Natural killer cell (primary cell): ENCODE results near the gene SLC51A. TPM values are rescaled to one million over a fixed set of nuclear protein-coding genes. Genes with fewer than 3 reads are reported as not detected.
"Not testable (repeated sequence)": the region's sequence is repeated elsewhere in the genome, so short reads cannot be mapped to it uniquely, and the experiment has no call there.

Experiments used
- ATAC-seq, 3 donors: fragments of 150-1000 bp in 2 of 3; fragments of 200-7000 bp in 1 of 3; cut with Tn5 transposase; 1 replicate in 1 of 3; 2 replicates in 2 of 3; pipeline ENCODE4 v1.10.0; 2021; ENCODE audit warnings: mild to moderate bottlenecking in 2 of 3, moderate library complexity in 2 of 3
- DNase-seq, 2 donors: peaks; one replicate each; pipeline versions ENCODE4 v3.0.0 to v3.0.0-alpha.2; 2013 to 2021; ENCODE audit warnings: mixed read lengths in 1 of 2
- H3K27ac ChIP-seq: one replicate; pipeline ENCODE4 v1.5.1; 2013; ENCODE audit warnings: mild to moderate bottlenecking, low read length
- H3K27me3 ChIP-seq: one replicate; pipeline ENCODE4 v1.6.1; 2013; ENCODE audit warnings: low read length; ENCODE audit not compliant: control insufficient read depth, insufficient read depth
- H3K36me3 ChIP-seq: one replicate; pipeline ENCODE4 v1.6.1; 2013; ENCODE audit warnings: low read length; ENCODE audit not compliant: control insufficient read depth, insufficient read depth
- H3K4me1 ChIP-seq: one replicate; pipeline ENCODE4 v1.6.1; 2013; ENCODE audit warnings: low read length; ENCODE audit not compliant: control insufficient read depth, insufficient read depth
- H3K4me3 ChIP-seq: one replicate; pipeline ENCODE4 v1.5.1; 2013; ENCODE audit warnings: low read length
- H3K9me3 ChIP-seq: one replicate; pipeline ENCODE4 v1.6.1; 2013; ENCODE audit warnings: low read length; ENCODE audit not compliant: control insufficient read depth, insufficient read depth
- H3K27ac Mint-ChIP-seq, 2 donors: one replicate each; pipeline ENCODE4 v1.8.0; 2022; ENCODE audit warnings: mild to moderate bottlenecking in 2 of 2, mixed read lengths in 2 of 2, moderate library complexity in 1 of 2
- H3K27me3 Mint-ChIP-seq, 2 donors: one replicate each; pipeline ENCODE4 v1.8.0; 2022; ENCODE audit warnings: low read depth in 2 of 2, mixed read lengths in 2 of 2
- H3K36me3 Mint-ChIP-seq: one replicate; pipeline ENCODE4 v1.8.0; 2022; ENCODE audit warnings: mixed read lengths
- H3K4me1 Mint-ChIP-seq, 2 donors: one replicate each; pipeline ENCODE4 v1.8.0; 2022; ENCODE audit warnings: mixed read lengths in 2 of 2
- H3K4me3 Mint-ChIP-seq: one replicate; pipeline ENCODE4 v1.8.0; 2022; ENCODE audit warnings: mild to moderate bottlenecking, moderate library complexity, mixed read lengths
- H3K9me3 Mint-ChIP-seq, 2 donors: one replicate each; pipeline ENCODE4 v1.8.0; 2022; ENCODE audit warnings: mixed read lengths in 2 of 2
- CTCF ChIP-seq: fragments of 200-600 bp; IDR thresholded peaks from one replicate; pipeline ENCODE4 v1.8.0; 2022; ENCODE audit warnings: antibody characterized with exemption
- WGBS: methylation state at CpG from one replicate; pipeline ENCODE4 v1.1.7; 2013; ENCODE audit warnings: missing lambda C conversion rate; ENCODE audit not compliant: insufficient coverage; 5-methylcytosine and 5-hydroxymethylcytosine counted together
- intact Hi-C: fragments of 100-400 bp; cut with micrococcal nuclease; formaldehyde crosslinking; loops from one replicate; pipeline ENCODE4 v1.14.2; 2022
- total RNA-seq, 4 donors: library from RNA; stranded (reverse); fragments of 120-200 nt in 1 of 4; gene quantifications; one replicate each; pipeline versions ENCODE4 v1.2.3 to v1.2.4, GENCODE V29; 2013 to 2022

The SLC51A gene
- total RNA-seq, 3 donors from 2014 or later (not counting 1 experiment from before 2014, with no cell fraction given), result not detected

GRCh38 chr3:196180346-196180745 is 36.0 kb upstream of the SLC51A start:
- Mint-ChIP-seq H3K4me3 (no peak overlapping the region), H3K27me3 (peaks cover 0 to 3% of the 10 kb centered on the region in 2 donors), H3K27ac (peak overlapping the region in 1 of 2 donors; percentile 88), H3K9me3 (no peaks in the 10 kb centered on the region), H3K4me1 (peaks cover 17 to 19% of the 10 kb centered on the region in 2 donors), H3K36me3 (no peaks in the 10 kb centered on the region)
- H3K4me3 ChIP-seq, result no peak overlapping the region
- peak overlapping the region; percentile 73 for H3K27ac ChIP-seq
- ATAC-seq (no peak), DNase-seq (no peak)
- H3K27me3 ChIP-seq, result no peaks in the 10 kb centered on the region
- no peak for TF ChIP-seq CTCF
- 84% methylated on average over 9 of the region's 9 CpGs for WGBS
- peaks cover 42% of the 10 kb centered on the region for H3K4me1 ChIP-seq
- intact Hi-C loops, result no loop called here
- H3K9me3 ChIP-seq, result no peaks in the 10 kb centered on the region
- H3K36me3 ChIP-seq, result no peaks in the 10 kb centered on the region

- no peak for TF ChIP-seq CTCF
- Histone ChIP-seq H3K27ac (peak overlapping the region; percentile 13), H3K4me1 (peaks cover 42% of the 10 kb centered on the region), H3K36me3 (no peaks in the 10 kb centered on the region), H3K4me3 (no peak overlapping the region), H3K27me3 (no peaks in the 10 kb centered on the region), H3K9me3 (no peaks in the 10 kb centered on the region)
- ATAC-seq (no peak), DNase-seq (no peak)
- H3K27me3 Mint-ChIP-seq, result peaks cover 0 to 3% of the 10 kb centered on the region in 2 donors
- 79% methylated on average over 10 of the region's 10 CpGs for WGBS
- H3K36me3 Mint-ChIP-seq, result no peaks in the 10 kb centered on the region
- H3K4me1 Mint-ChIP-seq, result peaks cover 17 to 19% of the 10 kb centered on the region in 2 donors
- H3K4me3 Mint-ChIP-seq, result no peak overlapping the region
- no peaks in the 10 kb centered on the region for H3K9me3 Mint-ChIP-seq
- peak overlapping the region in 1 of 2 donors; percentile 75 for H3K27ac Mint-ChIP-seq
- intact Hi-C loops, result no loop called here
Measured at GRCh38 chr3:196181127-196181546, 35.2 kb upstream of the SLC51A start.

- peaks cover 16 to 24% of the 10 kb centered on the region in 2 donors for H3K4me1 Mint-ChIP-seq
- H3K27ac Mint-ChIP-seq, H3K4me3 ChIP-seq, H3K27ac ChIP-seq, H3K9me3 ChIP-seq, ATAC-seq, H3K4me3 Mint-ChIP-seq, H3K9me3 Mint-ChIP-seq, intact Hi-C loops, DNase-seq, H3K27me3 ChIP-seq, H3K36me3 ChIP-seq, H3K36me3 Mint-ChIP-seq, H3K27me3 Mint-ChIP-seq: not testable (repeated sequence)
- peaks cover 51% of the 10 kb centered on the region for H3K4me1 ChIP-seq
- 91% methylated on average over 4 of the region's 4 CpGs for WGBS
Measured at GRCh38 chr3:196184169-196184432, 32.2 kb upstream of the SLC51A start.

GRCh38 chr3:196184881-196185280 is 31.5 kb upstream of the SLC51A start:
- 94% methylated on average over 15 of the region's 15 CpGs for WGBS
- no peak overlapping the region for H3K4me3 Mint-ChIP-seq
- Histone ChIP-seq H3K36me3 (no peaks in the 10 kb centered on the region), H3K27ac (no peak overlapping the region), H3K27me3 (no peaks in the 10 kb centered on the region), H3K4me1 (peaks cover 44% of the 10 kb centered on the region), H3K9me3 (no peaks in the 10 kb centered on the region), H3K4me3 (no peak overlapping the region)
- no peaks in the 10 kb centered on the region for H3K9me3 Mint-ChIP-seq
- ATAC-seq (no peak), DNase-seq (no peak)
- H3K4me1 Mint-ChIP-seq, result peaks cover 8 to 16% of the 10 kb centered on the region in 2 donors
- H3K27ac Mint-ChIP-seq, result no peak overlapping the region
- intact Hi-C loops, result no loop called here
- H3K27me3 Mint-ChIP-seq, result peaks cover 0 to 3% of the 10 kb centered on the region in 2 donors
- TF ChIP-seq CTCF, result no peak
- H3K36me3 Mint-ChIP-seq, result no peaks in the 10 kb centered on the region
